NCI-H524 treated with DMSO at 0.1 percent for 48 hours (cell line): Measurements from ENCODE around the gene SHANK1.
"Not testable (repeated sequence)": the region's sequence is repeated elsewhere in the genome, so short reads cannot be mapped to it uniquely, and the experiment has no call there.

Experiments used
- DNase-seq: peaks from one replicate; lab custom pipeline; 2025; lab: John Stamatoyannopoulos, UW

The SHANK1 gene

DNA sequence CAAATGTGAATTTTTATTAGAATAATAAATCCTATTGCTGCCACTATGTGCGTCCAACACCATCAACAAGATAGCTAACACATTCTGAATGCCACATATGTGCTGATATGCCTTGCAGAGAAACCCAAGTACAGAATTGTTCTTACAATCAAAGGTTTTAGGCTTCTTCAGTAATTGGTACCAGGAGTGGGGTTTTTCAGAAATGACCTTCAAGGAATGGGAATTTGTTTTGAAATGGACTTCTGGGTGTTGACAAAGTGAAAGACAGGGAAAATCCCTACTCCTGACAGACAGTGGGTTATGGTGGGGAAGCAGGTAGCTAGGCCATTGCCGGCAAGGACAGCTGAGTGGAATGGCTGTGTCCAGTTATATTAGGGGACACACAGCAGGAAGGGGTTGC lies 85.6 kb downstream of the SHANK1 start:
- no peak for DNase-seq

GRCh38 chr19:50633359-50633758 lies 86.2 kb downstream of the SHANK1 start:
- DNase-seq: no peak

DNA sequence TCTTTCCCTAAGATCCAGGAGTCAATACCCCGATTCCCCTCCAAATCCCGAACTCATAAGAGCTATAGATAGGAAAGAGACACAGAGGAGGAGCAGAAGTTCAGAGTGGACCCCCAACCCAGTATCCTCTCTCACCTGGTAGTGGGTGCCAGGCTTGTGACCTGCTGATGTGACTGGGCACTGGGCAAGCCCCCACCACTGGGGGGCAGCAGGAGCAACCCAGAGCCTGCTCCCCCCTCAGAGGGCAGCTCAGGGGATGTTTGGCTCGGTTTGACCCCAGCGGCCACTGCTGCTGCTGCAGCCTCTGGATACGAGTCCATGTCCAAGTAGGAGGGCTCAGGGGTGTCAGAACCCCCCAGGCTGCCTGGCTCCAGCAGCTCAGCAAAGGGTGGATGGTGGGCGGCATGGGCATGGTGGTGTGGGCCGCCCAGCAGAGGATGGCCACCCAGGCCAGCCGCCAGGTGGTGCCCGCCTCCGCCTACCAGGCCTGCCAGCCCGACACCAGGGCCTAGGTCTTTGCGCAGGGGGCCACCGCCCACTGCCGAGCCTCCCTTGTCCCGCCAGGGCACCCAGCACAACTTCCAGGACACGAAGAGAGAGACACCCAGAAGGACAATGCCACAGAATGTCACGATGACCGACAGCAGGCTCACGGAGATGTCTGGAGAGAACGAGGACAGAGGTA lies 87.3 kb downstream of the SHANK1 start:
- DNase-seq: no peak

- DNase-seq: no peak
Observed at GRCh38 chr19:50629801-50630200, 89.8 kb downstream of the SHANK1 start.

GRCh38 chr19:50629194-50629593 lies 90.4 kb downstream of the SHANK1 start:
- no peak for DNase-seq

- no peak for DNase-seq
Observed at GRCh38 chr19:50628551-50628950, 91.1 kb downstream of the SHANK1 start.

DNA sequence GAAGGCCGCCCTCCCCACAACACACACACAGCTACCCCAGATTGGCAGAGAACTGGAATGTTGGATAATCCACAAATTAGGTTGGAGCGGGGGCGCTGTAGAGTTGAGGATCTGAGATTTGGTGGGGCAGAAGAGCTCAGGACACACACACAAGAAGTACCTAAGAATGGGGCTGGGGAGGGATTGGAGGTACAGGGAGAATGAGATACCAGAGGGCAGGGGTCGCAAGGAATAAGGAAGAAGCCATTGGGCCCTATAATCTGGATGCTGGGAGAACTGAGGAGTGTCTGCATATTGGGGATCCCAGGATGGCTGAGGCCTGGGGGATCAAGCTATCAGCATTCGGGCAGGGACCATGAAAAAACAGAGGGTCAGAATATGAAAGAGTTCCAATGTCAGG lies 91.5 kb downstream of the SHANK1 start:
- no peak for DNase-seq

- DNase-seq: no peak
Observed at GRCh38 chr19:50626795-50627194, 92.8 kb downstream of the SHANK1 start.

DNA sequence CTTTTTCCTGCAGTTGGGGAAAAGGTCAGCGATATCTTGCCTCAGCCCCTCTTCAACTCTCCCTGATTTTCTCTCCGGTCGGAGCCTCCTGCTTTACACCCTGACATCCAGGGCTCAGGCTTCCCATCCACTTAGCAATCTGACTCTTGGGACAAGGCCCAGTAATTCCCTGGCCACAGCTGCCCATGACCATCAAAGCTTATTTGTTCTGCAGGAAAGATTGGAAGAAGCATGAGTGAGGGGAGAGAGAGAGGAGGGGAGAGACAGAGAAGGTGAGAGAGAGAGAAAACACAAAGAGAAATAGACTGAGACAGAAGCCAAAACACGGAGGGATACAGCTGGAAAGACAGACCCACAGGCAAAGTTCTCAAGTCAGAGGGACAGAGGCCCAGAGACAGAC lies 93.6 kb downstream of the SHANK1 start:
- no peak for DNase-seq

DNA sequence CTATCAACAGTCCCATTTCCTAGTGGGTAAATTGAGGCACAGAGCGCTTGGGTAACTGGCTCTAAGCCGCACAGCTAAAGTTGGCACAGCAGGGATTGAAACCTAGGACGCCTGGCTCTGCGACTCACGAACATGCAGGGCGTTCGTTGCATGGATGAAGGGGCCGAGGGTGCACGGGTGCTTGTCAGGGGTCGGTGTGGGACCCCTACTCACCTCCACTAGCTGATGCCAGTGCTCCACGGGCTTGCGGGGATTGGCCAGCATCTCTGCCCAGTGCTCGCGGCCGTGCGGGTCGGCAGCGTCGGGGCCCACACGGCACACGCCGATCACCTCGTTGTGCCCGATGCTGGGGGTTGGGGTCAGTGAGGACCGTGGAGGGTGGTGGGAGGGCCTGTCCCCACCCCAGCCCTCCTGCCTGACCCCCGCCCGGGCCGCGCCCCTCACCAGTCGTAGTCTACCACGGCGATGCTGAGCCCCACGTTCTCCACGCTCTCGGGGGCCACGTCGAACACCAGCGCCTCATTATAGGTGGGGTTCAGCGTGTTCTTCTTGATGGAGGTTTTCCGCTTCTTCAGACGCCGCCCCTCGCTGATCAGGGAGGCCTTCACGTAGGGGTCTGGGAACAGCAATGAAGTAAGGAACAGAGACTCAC lies 94.5 kb downstream of the SHANK1 start:
- no peak for DNase-seq

DNA sequence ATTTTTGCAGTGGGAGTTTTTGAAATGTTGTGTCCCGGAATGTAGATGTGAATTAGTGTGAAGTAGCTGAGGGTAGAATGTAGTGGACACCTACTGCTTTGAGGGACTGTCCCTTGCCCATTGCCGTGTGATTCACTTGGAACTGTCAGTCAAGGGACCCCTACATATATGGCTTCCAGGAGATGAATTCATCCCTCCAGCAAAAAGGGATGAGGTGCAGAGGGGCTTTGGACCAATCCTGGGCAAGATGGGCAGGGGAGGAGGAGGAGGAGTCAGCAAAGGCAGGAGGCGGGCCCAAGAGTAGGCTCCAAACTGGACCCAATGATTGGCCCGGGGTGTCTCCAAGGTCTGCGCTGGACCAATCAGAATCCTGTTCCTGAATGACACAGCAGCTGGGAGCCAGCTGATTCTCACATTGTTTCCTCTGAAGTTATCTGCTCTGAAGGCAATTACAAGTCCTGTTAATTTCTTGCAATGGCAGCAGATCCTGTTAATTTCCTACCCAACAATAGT lies 99.2 kb downstream of the SHANK1 start:
- not testable (repeated sequence) for DNase-seq

GRCh38 chr19:50619184-50619583 lies 100.4 kb downstream of the SHANK1 start:
- not testable (repeated sequence) for DNase-seq

GRCh38 chr19:50618379-50618778 lies 101.2 kb downstream of the SHANK1 start:
- DNase-seq: not testable (repeated sequence)

- DNase-seq: not testable (repeated sequence)
Observed at GRCh38 chr19:50612504-50613404, 106.8 kb downstream of the SHANK1 start.
